GM12874 (cell line): ENCODE results near the gene ITGA11.

Experiments
- TF ChIP-seq, protein P1 (sequence below): IDR thresholded peaks from 2 replicates; pipeline ENCODE4 v1.5.1; 2011; ENCODE audit warnings: low read depth, mild to moderate bottlenecking, control low read depth, low read length, moderate library complexity; ENCODE audit not compliant: insufficient read depth

Gene ITGA11

DNA sequence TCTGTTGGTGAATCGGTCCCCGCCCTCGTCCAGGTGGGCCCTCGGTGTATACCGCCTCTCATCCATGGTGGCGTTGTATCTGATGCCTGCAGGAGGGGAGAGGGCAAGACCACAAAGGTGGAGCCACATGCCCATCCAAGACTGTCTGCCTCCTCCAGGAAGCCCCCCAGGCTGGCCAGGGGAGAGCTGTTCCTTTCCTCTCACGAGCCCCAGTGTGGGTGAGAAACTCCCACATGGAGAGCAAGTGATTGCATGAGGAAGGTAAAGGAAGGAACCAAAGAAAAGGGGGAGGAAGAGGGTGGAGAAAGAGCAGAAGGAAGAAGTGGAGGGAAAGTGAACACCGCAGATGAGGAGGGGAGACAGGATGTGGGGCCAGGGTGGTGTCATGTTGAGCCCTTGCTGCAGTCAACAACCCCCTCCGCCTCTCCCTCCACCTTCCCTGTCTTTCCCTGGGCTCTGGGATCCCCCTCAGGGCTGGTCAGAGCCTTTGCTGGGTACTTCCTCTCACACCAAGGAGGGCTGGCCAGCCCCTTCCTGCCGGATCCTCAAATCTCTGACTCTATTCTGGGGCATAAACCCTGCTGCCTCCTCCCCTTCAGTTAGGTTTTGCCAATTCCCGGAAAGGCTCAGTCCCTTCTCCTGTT, 105.1 kb downstream of the ITGA11 start:
- TF ChIP-seq, protein P1, sequence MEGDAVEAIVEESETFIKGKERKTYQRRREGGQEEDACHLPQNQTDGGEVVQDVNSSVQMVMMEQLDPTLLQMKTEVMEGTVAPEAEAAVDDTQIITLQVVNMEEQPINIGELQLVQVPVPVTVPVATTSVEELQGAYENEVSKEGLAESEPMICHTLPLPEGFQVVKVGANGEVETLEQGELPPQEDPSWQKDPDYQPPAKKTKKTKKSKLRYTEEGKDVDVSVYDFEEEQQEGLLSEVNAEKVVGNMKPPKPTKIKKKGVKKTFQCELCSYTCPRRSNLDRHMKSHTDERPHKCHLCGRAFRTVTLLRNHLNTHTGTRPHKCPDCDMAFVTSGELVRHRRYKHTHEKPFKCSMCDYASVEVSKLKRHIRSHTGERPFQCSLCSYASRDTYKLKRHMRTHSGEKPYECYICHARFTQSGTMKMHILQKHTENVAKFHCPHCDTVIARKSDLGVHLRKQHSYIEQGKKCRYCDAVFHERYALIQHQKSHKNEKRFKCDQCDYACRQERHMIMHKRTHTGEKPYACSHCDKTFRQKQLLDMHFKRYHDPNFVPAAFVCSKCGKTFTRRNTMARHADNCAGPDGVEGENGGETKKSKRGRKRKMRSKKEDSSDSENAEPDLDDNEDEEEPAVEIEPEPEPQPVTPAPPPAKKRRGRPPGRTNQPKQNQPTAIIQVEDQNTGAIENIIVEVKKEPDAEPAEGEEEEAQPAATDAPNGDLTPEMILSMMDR = no peak

DNA sequence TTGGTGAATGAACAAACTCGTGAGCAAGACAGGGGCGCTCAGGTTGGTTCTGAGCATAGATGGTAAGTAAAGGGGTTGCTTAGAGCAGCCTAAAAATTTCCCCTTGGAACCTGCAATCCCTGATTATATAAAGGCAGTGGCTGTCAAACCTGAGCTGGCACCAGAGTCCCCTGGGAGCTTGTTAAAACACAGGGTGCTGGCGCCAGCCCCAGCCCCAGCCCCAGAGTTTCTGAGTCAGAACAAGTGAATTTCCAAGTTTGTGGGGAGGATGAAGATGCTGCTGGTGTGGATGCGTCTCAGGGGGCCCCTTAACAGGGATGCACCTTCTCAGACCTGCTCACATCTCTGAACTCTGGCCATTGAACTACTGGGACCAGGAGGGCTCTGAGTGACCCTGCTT, 106.2 kb downstream of the ITGA11 start:
- TF ChIP-seq, protein P1 = no peak

- TF ChIP-seq, protein P1 = no peak
Observed at GRCh38 chr15:68322796-68323195, 109.2 kb downstream of the ITGA11 start.

DNA sequence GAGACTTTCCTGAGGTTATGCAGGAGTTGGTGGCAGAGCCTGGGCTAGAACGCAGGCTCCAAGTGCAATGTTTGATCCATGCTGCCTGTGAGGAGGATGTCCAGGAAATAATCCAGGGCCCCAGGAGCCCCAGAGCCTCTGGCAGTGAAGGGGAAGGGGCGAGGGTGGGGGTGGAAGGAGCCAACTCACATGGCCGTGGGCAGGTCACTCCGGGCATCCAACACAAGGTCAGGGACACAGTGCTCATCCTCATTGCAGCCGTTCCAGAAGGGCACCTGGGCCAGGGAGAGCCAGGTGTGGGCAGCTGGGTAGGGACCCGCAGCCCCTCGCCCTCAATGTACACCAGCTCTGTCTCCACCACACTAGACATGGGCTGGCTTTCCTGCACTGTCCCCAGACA, 110.7 kb downstream of the ITGA11 start:
- TF ChIP-seq, protein P1 = no peak

- TF ChIP-seq, protein P1 = no peak
Observed at GRCh38 chr15:68319997-68320396, 112.0 kb downstream of the ITGA11 start.

DNA sequence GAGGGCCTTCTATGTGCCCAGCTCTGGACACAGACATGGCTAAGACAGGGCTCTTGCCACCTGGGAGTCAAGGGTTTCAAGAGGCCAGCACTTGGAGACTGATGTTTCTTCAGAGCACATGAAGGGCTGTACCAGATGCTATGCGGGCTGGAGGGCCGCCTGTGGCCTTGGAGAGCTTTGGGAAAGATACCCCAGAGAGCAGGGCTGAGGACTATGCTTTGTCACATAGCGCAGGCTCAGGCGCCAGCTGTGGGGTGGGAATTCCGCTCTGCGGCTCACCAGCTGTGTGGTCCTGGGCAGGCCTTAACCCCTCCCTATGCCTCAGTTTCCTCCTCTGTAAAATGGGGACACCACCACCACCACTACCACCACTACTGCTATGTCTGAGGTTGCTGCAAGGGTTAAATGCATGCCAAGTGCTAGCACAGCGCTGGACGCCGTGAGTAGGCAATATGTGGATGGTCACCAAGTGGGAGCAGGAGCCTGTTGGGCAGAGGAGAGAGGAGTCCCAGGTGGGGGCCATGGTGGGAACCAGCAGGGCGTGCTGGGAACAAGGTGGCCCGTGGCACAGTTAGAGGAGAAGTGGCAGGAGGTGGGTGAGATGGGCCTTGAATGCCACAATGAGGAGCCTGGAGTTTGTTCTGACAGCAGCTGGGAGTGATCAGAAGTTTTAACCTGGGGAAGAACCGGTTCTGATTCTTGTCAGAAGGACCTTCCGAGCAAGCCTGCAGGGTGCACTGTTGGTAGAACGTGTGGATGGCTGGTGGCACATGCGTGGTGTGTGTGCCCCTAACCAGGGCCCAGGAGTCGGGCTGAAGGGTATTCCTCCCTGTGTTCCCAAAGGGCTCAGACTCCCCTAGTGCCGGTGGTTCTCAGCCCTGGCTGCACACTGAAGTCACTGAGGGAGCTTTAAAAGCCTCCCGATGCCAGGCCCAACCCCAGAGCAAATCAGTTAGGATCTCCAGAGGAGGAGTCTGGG, 112.7 kb downstream of the ITGA11 start:
- TF ChIP-seq, protein P1 = no peak

- TF ChIP-seq, protein P1 = no peak
Observed at GRCh38 chr15:68318008-68318835, 113.7 kb downstream of the ITGA11 start.
